GM10248 (cell line): ENCODE data around the gene FLCN.

Experiments
- CTCF ChIA-PET: fragments of 300-600 bp; sonication (Branson Sonifier 250); formaldehyde crosslinking; extraction: SDS; loops from one replicate; lab custom pipeline; 2021; ENCODE audit warnings: antibody characterized with exemption; lab: Yijun Ruan, JAX
- POLR2A ChIA-PET: fragments of 350-650 bp; sonication (Branson Sonifier 250); formaldehyde crosslinking; extraction: SDS; loops from one replicate; lab custom pipeline; 2020; ENCODE audit warnings: antibody characterized with exemption; lab: Yijun Ruan, JAX
- DNase-seq: peaks from one replicate; pipeline ENCODE4 v3.0.0; 2012; ENCODE audit errors: extremely low spot score
- TF ChIP-seq, protein P1 (sequence below): IDR thresholded peaks from 2 replicates; pipeline ENCODE4 v1.5.1; 2012; ENCODE audit warnings: mild to moderate bottlenecking, low read depth; ENCODE audit errors: extremely low read depth, missing control alignments, control extremely low read depth

Gene FLCN

GRCh38 chr17:17164156-17164555, 72.8 kb downstream of the FLCN start:
- no peak for DNase-seq
- ChIA-PET CTCF (interaction anchor here (0.9 to 1.7 kb wide), 3 partner anchors 9 to 23 kb away, joined by 3 to 4 read pairs (median 3); no protein-coding TSS in a partner anchor), POLR2A (no interaction called here)
- TF ChIP-seq, protein P1, sequence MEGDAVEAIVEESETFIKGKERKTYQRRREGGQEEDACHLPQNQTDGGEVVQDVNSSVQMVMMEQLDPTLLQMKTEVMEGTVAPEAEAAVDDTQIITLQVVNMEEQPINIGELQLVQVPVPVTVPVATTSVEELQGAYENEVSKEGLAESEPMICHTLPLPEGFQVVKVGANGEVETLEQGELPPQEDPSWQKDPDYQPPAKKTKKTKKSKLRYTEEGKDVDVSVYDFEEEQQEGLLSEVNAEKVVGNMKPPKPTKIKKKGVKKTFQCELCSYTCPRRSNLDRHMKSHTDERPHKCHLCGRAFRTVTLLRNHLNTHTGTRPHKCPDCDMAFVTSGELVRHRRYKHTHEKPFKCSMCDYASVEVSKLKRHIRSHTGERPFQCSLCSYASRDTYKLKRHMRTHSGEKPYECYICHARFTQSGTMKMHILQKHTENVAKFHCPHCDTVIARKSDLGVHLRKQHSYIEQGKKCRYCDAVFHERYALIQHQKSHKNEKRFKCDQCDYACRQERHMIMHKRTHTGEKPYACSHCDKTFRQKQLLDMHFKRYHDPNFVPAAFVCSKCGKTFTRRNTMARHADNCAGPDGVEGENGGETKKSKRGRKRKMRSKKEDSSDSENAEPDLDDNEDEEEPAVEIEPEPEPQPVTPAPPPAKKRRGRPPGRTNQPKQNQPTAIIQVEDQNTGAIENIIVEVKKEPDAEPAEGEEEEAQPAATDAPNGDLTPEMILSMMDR: no peak
